Ovary (tissue), 3 donors: Measurements from ENCODE around the gene EFNA5.

Experiments
- CTCF ChIP-seq, 3 donors: fragments of 450-650 bp in 2 of 3; fragments of 200-600 bp in 1 of 3; IDR thresholded peaks; one replicate each; pipeline versions ENCODE4 v1.5.1 to v1.8.0; 2016 to 2022; ENCODE audit warnings: antibody characterized with exemption in 3 of 3, mild to moderate bottlenecking in 1 of 3
- EP300 ChIP-seq: sonication (generic); formaldehyde crosslinking; IDR thresholded peaks from one replicate; pipeline ENCODE4 v1.6.1; 2017; ENCODE audit warnings: antibody characterized with exemption
- POLR2A ChIP-seq: fragments of 450-650 bp; IDR thresholded peaks from one replicate; pipeline ENCODE4 v1.6.1; 2017; ENCODE audit warnings: antibody characterized with exemption, mild to moderate bottlenecking, moderate library complexity
- donor health status: DM: no; HTN: no; CAD: no.

GRCh38 chr5:107593009-107593408 lies 77.7 kb downstream of the EFNA5 start:
- no peak for TF ChIP-seq CTCF (IDR thresholded peaks at IDR 0.05)
- TF ChIP-seq EP300, result no peak
- no peak for TF ChIP-seq POLR2A
